Uterus (tissue), 2 donors: ENCODE data around the gene SPATA31E1.

ENCODE experiments used
- CTCF ChIP-seq, 4 experiments: fragments of 200-600 bp in 2 of 4; fragments of 450-650 bp in 2 of 4; sonication (generic) in 2 of 4; IDR thresholded peaks; one replicate each; pipeline ENCODE4 v1.5.1; 2016 to 2019; ENCODE audit warnings: antibody characterized with exemption in 4 of 4, mild to moderate bottlenecking in 2 of 4, moderate library complexity in 1 of 4
- POLR2A ChIP-seq, 2 donors: fragments of 450-650 bp; IDR thresholded peaks; one replicate each; pipeline ENCODE4 v1.6.1; 2016; ENCODE audit warnings: antibody characterized with exemption in 2 of 2, mild to moderate bottlenecking in 1 of 2, moderate library complexity in 1 of 2

GRCh38 chr9:87842878-87843585 is 39.6 kb upstream of the SPATA31E1 start:
- TF ChIP-seq POLR2A (IDR thresholded peaks at IDR 0.05) (no peak), CTCF (IDR thresholded peaks at IDR 0.05) (no peak)
